Measurements from ENCODE around the gene TCTN2. TPM values are rescaled to one million over a fixed set of nuclear protein-coding genes. Genes with fewer than 3 reads are reported as not detected.

TCTN2 gene
- total RNA-seq, 1 experiment from 2014 or later, result 14.7 TPM

DNA sequence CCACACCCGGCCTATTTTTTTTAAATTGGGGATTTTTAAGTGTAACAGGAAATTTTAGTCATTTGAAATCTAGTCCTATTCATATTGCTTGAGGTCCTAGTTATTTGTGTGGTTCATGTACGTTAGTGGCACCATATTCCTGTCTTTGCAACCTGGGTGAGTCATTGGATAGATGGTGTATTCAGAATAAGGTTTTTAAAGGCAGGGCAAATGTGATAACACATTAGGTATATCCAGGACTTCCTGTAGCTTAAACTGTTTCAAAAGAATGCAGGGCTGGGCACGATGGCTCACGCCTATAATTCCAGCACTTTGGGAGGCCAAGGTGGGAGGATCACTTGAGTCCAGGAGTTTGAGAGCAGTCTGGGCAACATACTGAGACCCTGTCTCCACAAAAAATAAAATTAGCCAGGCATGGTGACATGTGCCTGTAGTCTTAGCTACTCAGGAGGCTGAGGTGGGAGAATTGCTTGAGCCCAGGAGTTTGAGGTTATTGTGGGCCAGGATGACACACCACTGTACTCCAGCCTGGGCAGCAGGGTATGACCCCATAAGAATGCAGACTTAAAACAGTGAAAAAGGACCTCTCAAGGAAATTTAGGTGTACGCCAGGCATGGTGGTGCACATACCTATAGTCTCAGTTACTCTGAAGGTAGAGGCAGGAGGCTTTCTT is 49.4 kb downstream of the TCTN2 start:
- Histone ChIP-seq H3K36me3 (ENCODE audit: control insufficient read depth, insufficient read depth, low read length) (no peaks in the 10 kb centered on the region; the same call in none of the 2 replicates), H3K9me3 (ENCODE audit: control insufficient read depth, insufficient read depth, low read depth, low read length) (no peaks in the 10 kb centered on the region), H3K4me1 (ENCODE audit: control insufficient read depth, insufficient read depth, low read length) (no peaks in the 10 kb centered on the region), H3K27ac (ENCODE audit: low read length) (no peak overlapping the region), H3K4me3 (ENCODE audit: low read depth in 2 of 2, low read length in 2 of 2) (no peak overlapping the region), H3K27me3 (ENCODE audit: control insufficient read depth, insufficient read depth, low read length) (no peaks in the 10 kb centered on the region)
- ChIA-PET CTCF (no interaction called here), POLR2A (no interaction called here)
- DNase-seq (ENCODE audit: low read depth, low spot score) (no peak), ATAC-seq (no peak)
- no peak for TF ChIP-seq SIN3A (IDR thresholded peaks at IDR 0.05; ENCODE audit: borderline replicate concordance, insufficient read depth, low read depth, low read length)
- TF ChIP-seq TCF7L2 (IDR thresholded peaks at IDR 0.05; ENCODE audit: low read depth, low read length), result no peak
- TF ChIP-seq, protein P1, sequence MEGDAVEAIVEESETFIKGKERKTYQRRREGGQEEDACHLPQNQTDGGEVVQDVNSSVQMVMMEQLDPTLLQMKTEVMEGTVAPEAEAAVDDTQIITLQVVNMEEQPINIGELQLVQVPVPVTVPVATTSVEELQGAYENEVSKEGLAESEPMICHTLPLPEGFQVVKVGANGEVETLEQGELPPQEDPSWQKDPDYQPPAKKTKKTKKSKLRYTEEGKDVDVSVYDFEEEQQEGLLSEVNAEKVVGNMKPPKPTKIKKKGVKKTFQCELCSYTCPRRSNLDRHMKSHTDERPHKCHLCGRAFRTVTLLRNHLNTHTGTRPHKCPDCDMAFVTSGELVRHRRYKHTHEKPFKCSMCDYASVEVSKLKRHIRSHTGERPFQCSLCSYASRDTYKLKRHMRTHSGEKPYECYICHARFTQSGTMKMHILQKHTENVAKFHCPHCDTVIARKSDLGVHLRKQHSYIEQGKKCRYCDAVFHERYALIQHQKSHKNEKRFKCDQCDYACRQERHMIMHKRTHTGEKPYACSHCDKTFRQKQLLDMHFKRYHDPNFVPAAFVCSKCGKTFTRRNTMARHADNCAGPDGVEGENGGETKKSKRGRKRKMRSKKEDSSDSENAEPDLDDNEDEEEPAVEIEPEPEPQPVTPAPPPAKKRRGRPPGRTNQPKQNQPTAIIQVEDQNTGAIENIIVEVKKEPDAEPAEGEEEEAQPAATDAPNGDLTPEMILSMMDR (IDR thresholded peaks at IDR 0.05), result no peak
- BruUV-seq (replicated peaks), result no TSS peak
- in situ Hi-C loops (cut with HindIII; ENCODE audit: low pct_unique_long_range_greater_than_20kb, low sequenced_read_pairs) (no loop called here), intact Hi-C loops (cut with micrococcal nuclease; ENCODE audit: unreplicated experiment) (no loop called here)

DNA sequence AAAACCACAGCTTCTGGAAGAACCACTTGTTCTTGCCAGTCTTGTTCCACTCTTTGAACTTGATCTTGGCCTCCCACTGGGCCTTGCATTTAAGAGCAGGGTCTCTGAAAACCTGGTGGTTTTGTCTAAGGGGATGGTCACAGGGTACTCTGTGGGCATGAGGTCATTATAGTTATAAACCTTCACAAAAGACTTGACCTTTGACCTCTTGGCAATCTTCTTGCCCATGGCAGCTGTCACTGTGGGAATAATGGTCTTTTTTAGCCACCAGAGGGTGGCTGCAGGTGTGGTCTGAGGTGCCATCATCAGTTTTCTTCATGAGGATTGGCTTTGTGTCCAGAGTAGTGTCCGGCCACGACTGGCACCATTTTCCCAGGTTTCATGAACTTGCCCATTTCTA is 50.3 kb downstream of the TCTN2 start:
- H3K36me3 ChIP-seq (ENCODE audit: control insufficient read depth, insufficient read depth, low read length), result no peaks in the 10 kb centered on the region; the same call in none of the 2 replicates
- DNase-seq (ENCODE audit: low read depth, low spot score), result no peak
- no peaks in the 10 kb centered on the region for H3K27me3 ChIP-seq (ENCODE audit: control insufficient read depth, insufficient read depth, low read length)
- in situ Hi-C loops (cut with HindIII; ENCODE audit: low pct_unique_long_range_greater_than_20kb, low sequenced_read_pairs) (no loop called here), intact Hi-C loops (cut with micrococcal nuclease; ENCODE audit: unreplicated experiment) (no loop called here)
- H3K27ac ChIP-seq (ENCODE audit: low read length), result no peak overlapping the region
- ChIA-PET POLR2A (no interaction called here), CTCF (no interaction called here)
- TF ChIP-seq SIN3A (IDR thresholded peaks at IDR 0.05; ENCODE audit: borderline replicate concordance, insufficient read depth, low read depth, low read length) (no peak), TCF7L2 (IDR thresholded peaks at IDR 0.05; ENCODE audit: low read depth, low read length) (no peak), POLR2AphosphoS5 (IDR thresholded peaks at IDR 0.05; ENCODE audit: low read depth, low read length) (no peak)
- TF ChIP-seq, protein P2, sequence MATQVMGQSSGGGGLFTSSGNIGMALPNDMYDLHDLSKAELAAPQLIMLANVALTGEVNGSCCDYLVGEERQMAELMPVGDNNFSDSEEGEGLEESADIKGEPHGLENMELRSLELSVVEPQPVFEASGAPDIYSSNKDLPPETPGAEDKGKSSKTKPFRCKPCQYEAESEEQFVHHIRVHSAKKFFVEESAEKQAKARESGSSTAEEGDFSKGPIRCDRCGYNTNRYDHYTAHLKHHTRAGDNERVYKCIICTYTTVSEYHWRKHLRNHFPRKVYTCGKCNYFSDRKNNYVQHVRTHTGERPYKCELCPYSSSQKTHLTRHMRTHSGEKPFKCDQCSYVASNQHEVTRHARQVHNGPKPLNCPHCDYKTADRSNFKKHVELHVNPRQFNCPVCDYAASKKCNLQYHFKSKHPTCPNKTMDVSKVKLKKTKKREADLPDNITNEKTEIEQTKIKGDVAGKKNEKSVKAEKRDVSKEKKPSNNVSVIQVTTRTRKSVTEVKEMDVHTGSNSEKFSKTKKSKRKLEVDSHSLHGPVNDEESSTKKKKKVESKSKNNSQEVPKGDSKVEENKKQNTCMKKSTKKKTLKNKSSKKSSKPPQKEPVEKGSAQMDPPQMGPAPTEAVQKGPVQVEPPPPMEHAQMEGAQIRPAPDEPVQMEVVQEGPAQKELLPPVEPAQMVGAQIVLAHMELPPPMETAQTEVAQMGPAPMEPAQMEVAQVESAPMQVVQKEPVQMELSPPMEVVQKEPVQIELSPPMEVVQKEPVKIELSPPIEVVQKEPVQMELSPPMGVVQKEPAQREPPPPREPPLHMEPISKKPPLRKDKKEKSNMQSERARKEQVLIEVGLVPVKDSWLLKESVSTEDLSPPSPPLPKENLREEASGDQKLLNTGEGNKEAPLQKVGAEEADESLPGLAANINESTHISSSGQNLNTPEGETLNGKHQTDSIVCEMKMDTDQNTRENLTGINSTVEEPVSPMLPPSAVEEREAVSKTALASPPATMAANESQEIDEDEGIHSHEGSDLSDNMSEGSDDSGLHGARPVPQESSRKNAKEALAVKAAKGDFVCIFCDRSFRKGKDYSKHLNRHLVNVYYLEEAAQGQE (IDR thresholded peaks at IDR 0.05; ENCODE audit: insufficient read depth in 1 of 2, low read depth in 2 of 2, low read length in 1 of 2), result no peak
- TF ChIP-seq, protein P1 (IDR thresholded peaks at IDR 0.05), result no peak
- no peaks in the 10 kb centered on the region for H3K4me1 ChIP-seq (ENCODE audit: control insufficient read depth, insufficient read depth, low read length)
- TSS peak; percentile 38 for BruUV-seq (replicated peaks)
- H3K4me3 ChIP-seq (ENCODE audit: low read depth in 2 of 2, low read length in 2 of 2), result no peak overlapping the region
- no peak for ATAC-seq
- H3K9me3 ChIP-seq (ENCODE audit: control insufficient read depth, insufficient read depth, low read depth, low read length), result no peaks in the 10 kb centered on the region
